Tibial nerve (tissue), 4 donors: ENCODE results near the gene RCC1. TPM values are rescaled to one million over a fixed set of nuclear protein-coding genes. Genes with fewer than 3 reads are reported as not detected.

Experiments
- DNase-seq, 2 donors: peaks; one replicate each; pipeline ENCODE4 v3.0.0-alpha.2; 2019; ENCODE audit warnings: low spot score in 2 of 2
- H3K27ac ChIP-seq, 4 donors: fragments of 200-600 bp; sonication (generic) in 3 of 4; one replicate each; pipeline ENCODE4 v1.5.1; 2017 to 2019; ENCODE audit warnings: mild to moderate bottlenecking in 1 of 4
- H3K27me3 ChIP-seq, 2 donors: fragments of 200-600 bp; sonication (generic) in 1 of 2; one replicate each; pipeline versions ENCODE4 v1.5.1 to v1.6.0; 2017 to 2019
- H3K36me3 ChIP-seq, 3 donors: fragments of 200-600 bp; sonication (generic); one replicate each; pipeline ENCODE4 v1.5.1; 2018 to 2019
- H3K4me1 ChIP-seq, 4 donors: fragments of 200-600 bp; sonication (generic) in 3 of 4; one replicate each; pipeline ENCODE4 v1.5.1; 2017 to 2019
- H3K4me3 ChIP-seq, 4 donors: fragments of 200-600 bp; sonication (generic) in 3 of 4; one replicate each; pipeline ENCODE4 v1.5.1; 2017 to 2019; ENCODE audit warnings: mild to moderate bottlenecking in 1 of 4, moderate library complexity in 1 of 4
- H3K9me3 ChIP-seq, 4 donors: fragments of 200-600 bp; sonication (generic) in 3 of 4; one replicate each; pipeline ENCODE4 v1.5.1; 2017 to 2019
- EP300 ChIP-seq, 2 donors: sonication (generic); formaldehyde crosslinking; IDR thresholded peaks; one replicate each; pipeline ENCODE4 v1.6.1; 2017; ENCODE audit warnings: antibody characterized with exemption in 2 of 2, mild to moderate bottlenecking in 1 of 2
- POLR2A ChIP-seq, 2 donors: fragments of 450-650 bp; IDR thresholded peaks; one replicate each; pipeline ENCODE4 v1.6.1; 2017; ENCODE audit warnings: antibody characterized with exemption in 2 of 2, mild to moderate bottlenecking in 2 of 2, moderate library complexity in 2 of 2
- WGBS, 2 donors: methylation state at CpG; one replicate each; pipeline ENCODE4 v1.1.5; 2018; 5-methylcytosine and 5-hydroxymethylcytosine counted together
- total RNA-seq, 4 donors: library from RNA; depleted of rRNA; stranded (reverse); fragments of >200 nt; gene quantifications; one replicate each; pipeline ENCODE4 v1.1.0, GENCODE V29; 2016
- TF ChIP-seq, protein P1 (sequence below), 5 experiments: fragments of 200-600 bp in 3 of 5; fragments of 450-650 bp in 2 of 5; sonication (generic) in 3 of 5; IDR thresholded peaks; one replicate each; pipeline ENCODE4 v1.5.1; 2016 to 2019; ENCODE audit warnings: antibody characterized with exemption in 5 of 5, mild to moderate bottlenecking in 3 of 5, moderate library complexity in 2 of 5

Gene RCC1
- total RNA-seq, 4 donors from 2014 or later = 13.5 to 36.9 (median 19.3) TPM

DNA sequence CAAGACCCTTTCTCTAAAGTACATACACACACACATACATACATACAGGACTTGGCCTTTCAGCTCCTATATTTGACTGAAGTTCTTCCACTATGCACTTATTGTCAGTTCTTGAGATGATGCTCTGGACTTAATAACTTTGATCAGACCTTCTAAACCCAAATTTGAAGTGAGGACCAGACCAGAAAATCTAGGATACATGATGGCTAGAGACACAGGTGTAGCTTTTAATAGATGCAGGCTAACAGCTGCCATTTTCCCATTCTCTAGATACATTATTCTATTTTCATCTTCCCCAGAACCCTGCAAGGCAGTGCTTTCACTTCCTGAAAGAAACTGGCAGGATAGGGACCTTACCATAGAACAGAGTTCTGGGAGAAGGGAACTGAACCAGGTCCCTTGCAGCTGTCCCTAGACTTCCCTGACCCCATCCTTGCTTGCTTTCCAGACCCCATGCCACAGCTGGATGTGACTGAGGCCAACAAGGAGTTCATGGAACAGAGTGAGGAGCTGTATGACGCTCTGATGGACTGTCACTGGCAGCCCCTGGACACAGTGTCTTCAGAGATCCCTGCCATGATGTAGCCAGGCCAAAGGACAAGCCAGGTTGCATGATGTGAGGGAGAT, 71.3 kb downstream of the RCC1 start:
- Histone ChIP-seq H3K36me3 (peaks cover 0 to 81% (median 30%) of the 10 kb centered on the region in 3 donors), H3K4me1 (peaks cover 0 to 25% (median 8%) of the 10 kb centered on the region in 4 donors), H3K9me3 (no peaks in the 10 kb centered on the region), H3K27me3 (no peaks in the 10 kb centered on the region), H3K27ac (no peak overlapping the region), H3K4me3 (no peak overlapping the region)
- no peak for DNase-seq
- WGBS, 2 donors = 83 to 88% methylated on average over 1 of the region's 1 CpG
- TF ChIP-seq EP300 (IDR thresholded peaks at IDR 0.05) = no peak
- TF ChIP-seq POLR2A (IDR thresholded peaks at IDR 0.05) = no peak
- TF ChIP-seq, protein P1, sequence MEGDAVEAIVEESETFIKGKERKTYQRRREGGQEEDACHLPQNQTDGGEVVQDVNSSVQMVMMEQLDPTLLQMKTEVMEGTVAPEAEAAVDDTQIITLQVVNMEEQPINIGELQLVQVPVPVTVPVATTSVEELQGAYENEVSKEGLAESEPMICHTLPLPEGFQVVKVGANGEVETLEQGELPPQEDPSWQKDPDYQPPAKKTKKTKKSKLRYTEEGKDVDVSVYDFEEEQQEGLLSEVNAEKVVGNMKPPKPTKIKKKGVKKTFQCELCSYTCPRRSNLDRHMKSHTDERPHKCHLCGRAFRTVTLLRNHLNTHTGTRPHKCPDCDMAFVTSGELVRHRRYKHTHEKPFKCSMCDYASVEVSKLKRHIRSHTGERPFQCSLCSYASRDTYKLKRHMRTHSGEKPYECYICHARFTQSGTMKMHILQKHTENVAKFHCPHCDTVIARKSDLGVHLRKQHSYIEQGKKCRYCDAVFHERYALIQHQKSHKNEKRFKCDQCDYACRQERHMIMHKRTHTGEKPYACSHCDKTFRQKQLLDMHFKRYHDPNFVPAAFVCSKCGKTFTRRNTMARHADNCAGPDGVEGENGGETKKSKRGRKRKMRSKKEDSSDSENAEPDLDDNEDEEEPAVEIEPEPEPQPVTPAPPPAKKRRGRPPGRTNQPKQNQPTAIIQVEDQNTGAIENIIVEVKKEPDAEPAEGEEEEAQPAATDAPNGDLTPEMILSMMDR (IDR thresholded peaks at IDR 0.05) = no peak

DNA sequence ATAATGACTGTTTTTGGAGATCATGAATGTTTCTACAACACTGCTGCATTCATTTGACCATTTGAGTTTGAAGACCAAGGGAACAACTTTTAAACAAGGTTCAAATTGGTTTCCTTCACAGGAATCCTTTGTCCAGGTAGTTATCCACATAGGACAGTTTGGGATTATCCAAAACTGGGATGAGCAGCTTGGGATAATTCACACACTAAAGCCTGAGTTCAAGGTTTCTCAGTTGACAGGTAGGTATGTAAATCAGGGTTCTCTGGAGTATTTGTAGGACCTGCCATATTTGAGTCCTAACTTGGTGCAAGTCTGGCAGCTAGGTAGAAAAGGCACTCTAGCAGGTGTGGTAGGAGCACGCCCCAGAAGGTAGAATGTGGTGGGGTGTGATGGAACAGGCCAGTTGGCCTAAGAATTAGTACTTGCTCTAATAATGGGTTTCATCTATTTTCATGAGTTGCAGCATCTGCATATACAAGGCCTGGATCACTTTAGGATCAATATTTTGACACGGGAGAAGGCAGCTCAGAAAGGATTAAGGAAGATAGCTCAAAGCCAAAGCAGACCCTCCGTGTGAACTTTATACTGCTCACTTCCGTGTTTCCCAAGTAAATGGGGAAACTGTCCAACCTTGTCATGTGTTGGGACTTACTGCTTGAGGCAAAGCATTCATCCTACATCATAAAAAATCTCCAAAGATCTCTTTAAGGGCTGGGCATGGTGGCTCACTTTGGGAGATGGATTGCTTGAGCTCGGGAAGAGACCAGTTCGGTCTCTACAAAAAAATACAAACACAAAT, 72.1 kb downstream of the RCC1 start:
- no peaks in the 10 kb centered on the region for H3K27me3 ChIP-seq
- no peak overlapping the region for H3K4me3 ChIP-seq
- no peaks in the 10 kb centered on the region for H3K9me3 ChIP-seq
- no peak for TF ChIP-seq EP300 (IDR thresholded peaks at IDR 0.05)
- TF ChIP-seq, protein P1 (IDR thresholded peaks at IDR 0.05) = no peak
- no peak for TF ChIP-seq POLR2A (IDR thresholded peaks at IDR 0.05)
- DNase-seq = no peak
- peaks cover 0 to 33% (median 8%) of the 10 kb centered on the region in 4 donors for H3K4me1 ChIP-seq
- WGBS, 2 donors = 73 to 74% methylated on average over 6 of the region's 6 CpGs
- H3K27ac ChIP-seq = no peak overlapping the region
- peaks cover 0 to 73% (median 30%) of the 10 kb centered on the region in 3 donors for H3K36me3 ChIP-seq

DNA sequence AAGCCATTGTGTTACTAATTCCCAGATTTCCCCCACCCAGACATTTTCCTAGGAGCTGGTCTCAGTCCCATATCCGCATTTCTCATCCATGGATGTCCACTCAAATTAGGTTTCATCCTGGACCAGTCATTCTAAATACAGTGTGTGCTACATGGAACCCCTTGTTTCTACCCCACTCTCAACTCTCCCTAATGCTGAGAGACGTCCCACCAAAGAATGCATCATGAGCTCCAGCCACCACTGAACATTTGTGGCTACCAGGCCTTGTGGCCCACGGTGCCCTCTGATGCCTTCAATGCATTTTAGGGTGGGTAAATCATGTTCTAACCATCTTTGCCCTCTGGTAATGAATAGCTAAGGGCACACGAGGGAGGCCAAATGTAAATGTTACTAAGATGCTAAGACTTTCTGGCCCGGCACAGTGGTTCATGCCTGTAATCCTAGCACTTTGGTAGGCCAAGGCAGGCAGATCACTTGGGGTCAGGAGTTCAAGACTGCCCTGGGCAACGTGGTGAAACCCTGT, 72.9 kb downstream of the RCC1 start:
- TF ChIP-seq EP300 (IDR thresholded peaks at IDR 0.05) = no peak
- TF ChIP-seq, protein P1 (IDR thresholded peaks at IDR 0.05) = no peak
- no peak for TF ChIP-seq POLR2A (IDR thresholded peaks at IDR 0.05)
- no peaks in the 10 kb centered on the region for H3K27me3 ChIP-seq
- no peak overlapping the region for H3K4me3 ChIP-seq
- peaks cover 0 to 35% (median 8%) of the 10 kb centered on the region in 4 donors for H3K4me1 ChIP-seq
- no peaks in the 10 kb centered on the region for H3K9me3 ChIP-seq
- H3K27ac ChIP-seq = no peak overlapping the region
- peaks cover 0 to 65% (median 24%) of the 10 kb centered on the region in 3 donors for H3K36me3 ChIP-seq
- 66 to 75% methylated on average over 6 of the region's 6 CpGs for WGBS, 2 donors
- DNase-seq = no peak

DNA sequence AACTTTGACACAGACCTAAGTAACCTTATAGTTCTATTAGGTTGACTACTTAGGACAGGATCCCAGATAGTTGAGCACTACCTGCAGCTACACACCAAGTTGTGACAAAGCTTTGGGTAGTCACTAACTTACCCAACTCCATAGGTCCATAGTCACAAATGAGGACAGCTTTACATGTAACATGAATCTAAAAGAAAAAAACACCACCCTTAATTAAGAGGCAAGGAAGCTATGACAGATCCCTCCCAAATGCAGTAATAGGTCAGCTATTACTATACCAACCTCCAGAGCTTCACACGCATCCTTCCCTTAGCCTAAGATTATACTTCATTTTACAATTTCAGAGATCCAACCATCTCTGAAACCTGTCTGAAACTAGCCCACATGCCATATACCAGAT, 73.6 kb downstream of the RCC1 start:
- H3K9me3 ChIP-seq = no peaks in the 10 kb centered on the region
- H3K36me3 ChIP-seq = peaks cover 0 to 59% (median 23%) of the 10 kb centered on the region in 3 donors
- no peak overlapping the region for H3K4me3 ChIP-seq
- H3K27me3 ChIP-seq = no peaks in the 10 kb centered on the region
- H3K4me1 ChIP-seq = peaks cover 0 to 35% (median 8%) of the 10 kb centered on the region in 4 donors
- H3K27ac ChIP-seq = no peak overlapping the region
- WGBS, 2 donors = 83 to 94% methylated on average over 1 of the region's 1 CpG
- TF ChIP-seq, protein P1 (IDR thresholded peaks at IDR 0.05) = no peak
- TF ChIP-seq EP300 (IDR thresholded peaks at IDR 0.05) = no peak
- no peak for DNase-seq
